ENCODE results near the gene ERRFI1. TPM values are rescaled to one million over a fixed set of nuclear protein-coding genes. Genes with fewer than 3 reads are reported as not detected.

The ERRFI1 gene
- total RNA-seq, 4 donors from 2014 or later, result 19.0 to 67.6 (median 39.6) TPM

- intact Hi-C loops (cut with DNase I; ENCODE audit: low total_unique reads), result no loop called here
- no peak for DNase-seq
- peak overlapping the region; percentile 45 to 68 for H3K27ac ChIP-seq
- H3K4me1 ChIP-seq, result no peaks in the 10 kb centered on the region
- TF ChIP-seq CTCF (IDR thresholded peaks at IDR 0.05), result no peak
- no peak for TF ChIP-seq POLR2A (IDR thresholded peaks at IDR 0.05)
- no peaks in the 10 kb centered on the region for H3K9me3 ChIP-seq
- H3K4me3 ChIP-seq, result no peak overlapping the region
- no peaks in the 10 kb centered on the region for H3K27me3 ChIP-seq
- no peaks in the 10 kb centered on the region for H3K36me3 ChIP-seq
Measured at GRCh38 chr1:8047686-8048445, 21.8 kb upstream of the ERRFI1 start.

- Histone ChIP-seq H3K4me1 (no peaks in the 10 kb centered on the region), H3K27me3 (no peaks in the 10 kb centered on the region), H3K9me3 (no peaks in the 10 kb centered on the region), H3K36me3 (no peaks in the 10 kb centered on the region), H3K4me3 (no peak overlapping the region), H3K27ac (peak overlapping the region; percentile 45 to 68)
- DNase-seq, result no peak
- intact Hi-C loops (cut with DNase I; ENCODE audit: low total_unique reads), result no loop called here
- no peak for TF ChIP-seq CTCF (IDR thresholded peaks at IDR 0.05)
- TF ChIP-seq POLR2A (IDR thresholded peaks at IDR 0.05), result no peak
Measured at GRCh38 chr1:8047112-8047511, 21.0 kb upstream of the ERRFI1 start.

GRCh38 chr1:8046391-8046790 is 20.3 kb upstream of the ERRFI1 start:
- intact Hi-C loops (cut with DNase I; ENCODE audit: low total_unique reads), result no loop called here
- DNase-seq, result no peak
- H3K4me3 ChIP-seq, result no peak overlapping the region
- H3K27me3 ChIP-seq, result no peaks in the 10 kb centered on the region
- no peaks in the 10 kb centered on the region for H3K36me3 ChIP-seq
- no peaks in the 10 kb centered on the region for H3K4me1 ChIP-seq
- TF ChIP-seq CTCF (IDR thresholded peaks at IDR 0.05) (no peak), POLR2A (IDR thresholded peaks at IDR 0.05) (no peak)
- no peak overlapping the region for H3K27ac ChIP-seq
- no peaks in the 10 kb centered on the region for H3K9me3 ChIP-seq

- Histone ChIP-seq H3K4me3 (no peak overlapping the region), H3K27me3 (no peaks in the 10 kb centered on the region), H3K36me3 (no peaks in the 10 kb centered on the region), H3K4me1 (no peaks in the 10 kb centered on the region), H3K9me3 (no peaks in the 10 kb centered on the region), H3K27ac (no peak overlapping the region)
- intact Hi-C loops (cut with DNase I; ENCODE audit: low total_unique reads), result no loop called here
- no peak for DNase-seq
- TF ChIP-seq CTCF (IDR thresholded peaks at IDR 0.05) (no peak), POLR2A (IDR thresholded peaks at IDR 0.05) (no peak)
Measured at GRCh38 chr1:8043621-8044020, 17.5 kb upstream of the ERRFI1 start.

GRCh38 chr1:8042134-8042533 is 16.0 kb upstream of the ERRFI1 start:
- TF ChIP-seq CTCF (IDR thresholded peaks at IDR 0.05), result no peak
- TF ChIP-seq POLR2A (IDR thresholded peaks at IDR 0.05), result no peak
- intact Hi-C loops (cut with DNase I; ENCODE audit: low total_unique reads), result no loop called here
- Histone ChIP-seq H3K27me3 (no peaks in the 10 kb centered on the region), H3K4me1 (no peaks in the 10 kb centered on the region), H3K9me3 (no peaks in the 10 kb centered on the region), H3K36me3 (no peaks in the 10 kb centered on the region), H3K27ac (no peak overlapping the region), H3K4me3 (no peak overlapping the region)
- no peak for DNase-seq

Data from uterus (tissue), 4 donors.